SK-N-SH treated with all-trans-retinoic acid at 6 μM for 48 hours (cell line): Measurements from ENCODE around the gene SSR4.

ENCODE experiments used
- SNAI2 ChIP-seq: fragments of 250-450 bp; sonication (Bioruptor Pico); IDR thresholded peaks from 2 replicates; pipeline ENCODE4 v1.5.0; 2020; ENCODE audit warnings: mild to moderate bottlenecking, moderate library complexity
- ZC3H10 ChIP-seq: fragments of 250-450 bp; sonication (Bioruptor Pico); IDR thresholded peaks from 2 replicates; pipeline ENCODE4 v1.5.1; 2021; ENCODE audit warnings: mild to moderate bottlenecking, moderate library complexity
- ZFP30 ChIP-seq: fragments of 450-650 bp; formaldehyde crosslinking; IDR thresholded peaks from 2 replicates; pipeline ENCODE4 v1.5.0; 2022; ENCODE audit warnings: mild to moderate bottlenecking, moderate library complexity
- TF ChIP-seq, protein P1 (sequence below): fragments of 250-450 bp; sonication (Bioruptor Pico); IDR thresholded peaks from 2 replicates; pipeline ENCODE4 v1.5.1; 2021; ENCODE audit warnings: mild to moderate bottlenecking, moderate library complexity

DNA sequence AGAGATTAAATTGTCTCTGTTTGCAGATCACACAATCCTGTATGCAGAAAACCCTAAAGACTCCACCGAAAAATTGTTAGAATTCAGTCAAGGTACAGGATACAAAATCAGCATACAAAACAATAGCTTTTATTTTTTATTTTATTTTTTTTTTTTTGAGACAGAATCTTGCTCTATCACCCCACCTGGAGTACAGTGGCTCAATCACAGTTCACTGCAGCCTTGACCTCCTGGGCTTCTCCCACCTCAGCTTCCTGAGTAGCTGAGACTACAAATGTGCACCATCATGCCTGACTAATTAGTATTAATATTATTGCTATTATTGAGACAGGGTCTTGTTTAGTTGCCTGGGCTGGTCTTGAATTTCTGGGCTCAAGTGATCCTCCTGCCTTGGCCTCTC is 39.3 kb upstream of the SSR4 start:
- TF ChIP-seq, protein P1, sequence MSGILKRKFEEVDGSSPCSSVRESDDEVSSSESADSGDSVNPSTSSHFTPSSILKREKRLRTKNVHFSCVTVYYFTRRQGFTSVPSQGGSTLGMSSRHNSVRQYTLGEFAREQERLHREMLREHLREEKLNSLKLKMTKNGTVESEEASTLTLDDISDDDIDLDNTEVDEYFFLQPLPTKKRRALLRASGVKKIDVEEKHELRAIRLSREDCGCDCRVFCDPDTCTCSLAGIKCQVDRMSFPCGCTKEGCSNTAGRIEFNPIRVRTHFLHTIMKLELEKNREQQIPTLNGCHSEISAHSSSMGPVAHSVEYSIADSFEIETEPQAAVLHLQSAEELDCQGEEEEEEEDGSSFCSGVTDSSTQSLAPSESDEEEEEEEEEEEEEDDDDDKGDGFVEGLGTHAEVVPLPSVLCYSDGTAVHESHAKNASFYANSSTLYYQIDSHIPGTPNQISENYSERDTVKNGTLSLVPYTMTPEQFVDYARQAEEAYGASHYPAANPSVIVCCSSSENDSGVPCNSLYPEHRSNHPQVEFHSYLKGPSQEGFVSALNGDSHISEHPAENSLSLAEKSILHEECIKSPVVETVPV = no peak
- TF ChIP-seq ZFP30 (CRISPR knock-in tag) (no peak), SNAI2 (no peak), ZC3H10 (no peak)
